Measurements from ENCODE around the gene SLC14A1. TPM values are rescaled to one million over a fixed set of nuclear protein-coding genes. Genes with fewer than 3 reads are reported as not detected.

SLC14A1 gene
- total and polyA plus RNA-seq, 2 of the 8 experiments (the other 6 are each of a cell fraction or from before 2014, with no cell fraction given): 0.18 TPM; not detected in 1

- Histone ChIP-seq H3K4me3 (ENCODE audit: extremely low read depth in 1 of 4, insufficient read depth in 2 of 4, low read depth in 3 of 4, low read length in 4 of 4) (no peak overlapping the region), H4K91ac (replicated peaks; ENCODE audit: insufficient read length, low read length) (no peak overlapping the region), H3K4me2 (ENCODE audit: insufficient read depth in 1 of 2, low read depth in 2 of 2, low read length in 2 of 2) (no peak overlapping the region), H2BK5ac (ENCODE audit: low read depth, low read length) (no peak overlapping the region), H4K8ac (ENCODE audit: extremely low read depth, insufficient read depth, low read length) (no peak overlapping the region), H3K14ac (ENCODE audit: insufficient read length) (no peak overlapping the region), H3K36me3 (ENCODE audit: control insufficient read depth in 2 of 4, insufficient read depth in 4 of 4, low read length in 3 of 4) (no peaks in the 10 kb centered on the region), H3K4ac (replicated peaks; ENCODE audit: insufficient read length, low read depth, low read length) (no peak overlapping the region), H3K56ac (replicated peaks; ENCODE audit: insufficient read length, low read depth, low read length) (no peak overlapping the region), H2AFZ (ENCODE audit: low read length) (no peak overlapping the region), H2BK12ac (ENCODE audit: low read depth, low read length) (no peak overlapping the region), H3K9me3 (ENCODE audit: insufficient read depth in 2 of 2, low read depth in 1 of 2, low read length in 1 of 2) (no peaks in the 10 kb centered on the region), H4K20me1 (replicated peaks in 1 of 2; ENCODE audit: control insufficient read depth in 1 of 2, insufficient read depth in 2 of 2, low read length in 2 of 2) (no peaks in the 10 kb centered on the region), H3K23ac (ENCODE audit: insufficient read length) (no peak overlapping the region), H2BK15ac (ENCODE audit: low read length) (no peak overlapping the region), H3K23me2 (ENCODE audit: low read depth, low read length) (no peaks in the 10 kb centered on the region), H3K27ac (ENCODE audit: low read depth, low read length) (no peak overlapping the region), H3K27me3 (replicated peaks in 1 of 4; ENCODE audit: control insufficient read depth in 3 of 4, extremely low read depth in 1 of 4, insufficient read depth in 3 of 4, low read length in 3 of 4) (no peaks in the 10 kb centered on the region), H2BK120ac (replicated peaks; ENCODE audit: low read depth, low read length) (no peak overlapping the region), H2BK20ac (ENCODE audit: low read length) (no peak overlapping the region), H2AK5ac (ENCODE audit: low read depth, low read length) (no peak overlapping the region), H4K5ac (ENCODE audit: insufficient read length, low read depth, low read length) (no peak overlapping the region), H3K9ac (replicated peaks in 1 of 4; ENCODE audit: extremely low read depth in 1 of 4, low read depth in 3 of 4, low read length in 3 of 4) (no peak overlapping the region), H3K79me2 (ENCODE audit: control insufficient read depth in 1 of 2, insufficient read depth in 2 of 2, low read length in 2 of 2) (no peaks in the 10 kb centered on the region), H3K79me1 (ENCODE audit: low read depth, low read length) (no peaks in the 10 kb centered on the region), H3K4me1 (replicated peaks in 1 of 4; ENCODE audit: control insufficient read depth in 3 of 4, insufficient read depth in 4 of 4, low read length in 3 of 4) (peaks cover 3 to 10% (median 9%) of the 10 kb centered on the region in 4 experiments), H3K18ac (ENCODE audit: extremely low read depth, low read length) (no peak overlapping the region)
- CTCF ChIA-PET (ENCODE audit: partially characterized antibody): interaction anchor here (0.7 to 2.6 kb wide), 6 partner anchors 20 to 196 kb away, joined by 3 to 21 read pairs (median 4); no protein-coding TSS in a partner anchor
- DNase-seq (ENCODE audit: low read depth in 1 of 2, low spot score in 2 of 2) (no peak), FAIRE-seq (no peak)
- POLR2A ChIA-PET (ENCODE audit: partially characterized antibody): no interaction called here
- 91% methylated on average over 5 of the region's 5 CpGs; no CpG with 5 or more reads in 1 of the 2 experiments for WGBS, 2 experiments (ENCODE audit: extremely low coverage in 1 of 2, insufficient coverage in 1 of 2, insufficient read length in 1 of 2, insufficient replicate concordance in 2 of 2, low coverage in 1 of 2, low lambda C conversion rate in 2 of 2, missing lambda C conversion rate in 1 of 2)
- TF ChIP-seq SIX5 (IDR thresholded peaks at IDR 0.05; ENCODE audit: low read depth, low read length): no peak
- no peak for TF ChIP-seq SAP30 (IDR thresholded peaks at IDR 0.05; ENCODE audit: insufficient read depth, insufficient replicate concordance, low read length)
- TF ChIP-seq FOSL1 (IDR thresholded peaks at IDR 0.05; ENCODE audit: insufficient read depth, low read depth, low read length): no peak
- no peak for TF ChIP-seq RNF2 (IDR thresholded peaks at IDR 0.05; ENCODE audit: borderline replicate concordance, low read depth, low read length, missing control alignments, poor library complexity, severe bottlenecking)
- TF ChIP-seq, protein P1, sequence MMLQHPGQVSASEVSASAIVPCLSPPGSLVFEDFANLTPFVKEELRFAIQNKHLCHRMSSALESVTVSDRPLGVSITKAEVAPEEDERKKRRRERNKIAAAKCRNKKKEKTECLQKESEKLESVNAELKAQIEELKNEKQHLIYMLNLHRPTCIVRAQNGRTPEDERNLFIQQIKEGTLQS (IDR thresholded peaks at IDR 0.05; ENCODE audit: insufficient read depth, low read depth, low read length): no peak
- TF ChIP-seq ASH2L (IDR thresholded peaks at IDR 0.05; ENCODE audit: low read length): no peak
- TF ChIP-seq TAF1 (IDR thresholded peaks at IDR 0.05; ENCODE audit: low read depth, low read length): no peak
- no peak for TF ChIP-seq PHF8 (conservative IDR thresholded peaks at IDR 0.05; ENCODE audit: low read depth, low read length)
- no peak for TF ChIP-seq SP2 (IDR thresholded peaks at IDR 0.05; ENCODE audit: low read length)
- no peak for TF ChIP-seq EP300 (IDR thresholded peaks at IDR 0.05; ENCODE audit: borderline replicate concordance in 1 of 2, low read depth in 2 of 2, low read length in 2 of 2)
- TF ChIP-seq POLR2A (IDR thresholded peaks at IDR 0.05; ENCODE audit: control extremely low read depth in 1 of 2, low read depth in 2 of 2, low read length in 2 of 2): no peak
- TF ChIP-seq SIRT6 (IDR thresholded peaks at IDR 0.05; ENCODE audit: low read length): no peak
These were observed 39.5 kb upstream of the SLC14A1 start for GRCh38 chr18:45684341-45685115.
